ENCODE results near the gene TUBGCP4. TPM values are rescaled to one million over a fixed set of nuclear protein-coding genes. Genes with fewer than 3 reads are reported as not detected.
A peak's percentile ranks its signal among the peaks of the same experiment; 100 is the strongest.
"Not testable (repeated sequence)": the region's sequence is repeated elsewhere in the genome, so short reads cannot be mapped to it uniquely, and the experiment has no call there.

Gene TUBGCP4
- total RNA-seq, 1 experiment from 2014 or later = 31.4 TPM

- Mint-ChIP-seq H3K9me3 (ENCODE audit: unreplicated experiment) (no peaks in the 10 kb centered on the region), H3K4me1 (ENCODE audit: insufficient read depth, unreplicated experiment) (no peaks in the 10 kb centered on the region), H3K4me3 (ENCODE audit: unreplicated experiment) (no peak overlapping the region), H3K36me3 (ENCODE audit: insufficient read depth, unreplicated experiment) (peaks cover 71% of the 10 kb centered on the region), H3K27me3 (ENCODE audit: insufficient read depth, unreplicated experiment) (no peaks in the 10 kb centered on the region), H3K27ac (ENCODE audit: low read depth, unreplicated experiment) (peak overlapping the region; percentile 1)
- ChIA-PET POLR2A (interaction anchor here (0.7 to 1.1 kb wide), 3 partner anchors 18 to 20 kb away, joined by 3 read pairs; partner anchors contain the start of genes TUBGCP4 and ZSCAN29), CTCF (interaction anchor here (1.0 kb wide), 2 partner anchors 15 to 20 kb away, joined by 5 to 7 read pairs; partner anchors contain the start of genes TUBGCP4 and ZSCAN29)
- DNase-seq (ENCODE audit: unreplicated experiment) = peak; percentile 66
- TF ChIP-seq CTCF (IDR thresholded peaks at IDR 0.05; ENCODE audit: unreplicated experiment) = no peak
- intact Hi-C loops (cut with micrococcal nuclease) = no loop called here
- no TSS peak for BruUV-seq (replicated peaks)
Observed at GRCh38 chr15:43390723-43391122, 19.8 kb downstream of the TUBGCP4 start.

- CTCF ChIA-PET = interaction anchor here (0.6 kb wide), 1 partner anchor 102 kb away, joined by 3 read pairs; no protein-coding TSS in a partner anchor
- H3K4me1 Mint-ChIP-seq (ENCODE audit: insufficient read depth, unreplicated experiment); intact Hi-C loops (cut with micrococcal nuclease); H3K27ac Mint-ChIP-seq (ENCODE audit: low read depth, unreplicated experiment); H3K4me3 Mint-ChIP-seq (ENCODE audit: unreplicated experiment); H3K9me3 Mint-ChIP-seq (ENCODE audit: unreplicated experiment); H3K27me3 Mint-ChIP-seq (ENCODE audit: insufficient read depth, unreplicated experiment); DNase-seq (ENCODE audit: unreplicated experiment); POLR2A ChIA-PET; BruUV-seq (replicated peaks): not testable (repeated sequence)
- H3K36me3 Mint-ChIP-seq (ENCODE audit: insufficient read depth, unreplicated experiment) = peaks cover 71% of the 10 kb centered on the region
Observed at GRCh38 chr15:43393592-43393991, 22.7 kb downstream of the TUBGCP4 start.

GRCh38 chr15:43402255-43402654 is 31.4 kb downstream of the TUBGCP4 start:
- POLR2A ChIA-PET = interaction anchor here (0.6 to 1.6 kb wide), 2 partner anchors 9 to 234 kb away, joined by 3 read pairs; no protein-coding TSS in a partner anchor
- CTCF ChIA-PET = interaction anchor here (0.7 kb wide), 1 partner anchor 91 kb away, joined by 3 read pairs; no protein-coding TSS in a partner anchor
- Mint-ChIP-seq H3K4me1 (ENCODE audit: insufficient read depth, unreplicated experiment) (no peaks in the 10 kb centered on the region), H3K9me3 (ENCODE audit: unreplicated experiment) (no peaks in the 10 kb centered on the region), H3K27ac (ENCODE audit: low read depth, unreplicated experiment) (no peak overlapping the region), H3K4me3 (ENCODE audit: unreplicated experiment) (no peak overlapping the region), H3K27me3 (ENCODE audit: insufficient read depth, unreplicated experiment) (no peaks in the 10 kb centered on the region), H3K36me3 (ENCODE audit: insufficient read depth, unreplicated experiment) (peaks cover 98% of the 10 kb centered on the region)
- BruUV-seq (replicated peaks) = no TSS peak
- intact Hi-C loops (cut with micrococcal nuclease) = no loop called here
- DNase-seq (ENCODE audit: unreplicated experiment) = no peak
- no peak for TF ChIP-seq CTCF (IDR thresholded peaks at IDR 0.05; ENCODE audit: unreplicated experiment)

- Mint-ChIP-seq H3K9me3 (ENCODE audit: unreplicated experiment) (no peaks in the 10 kb centered on the region), H3K27me3 (ENCODE audit: insufficient read depth, unreplicated experiment) (no peaks in the 10 kb centered on the region), H3K36me3 (ENCODE audit: insufficient read depth, unreplicated experiment) (peaks cover 98% of the 10 kb centered on the region), H3K27ac (ENCODE audit: low read depth, unreplicated experiment) (no peak overlapping the region), H3K4me1 (ENCODE audit: insufficient read depth, unreplicated experiment) (no peaks in the 10 kb centered on the region), H3K4me3 (ENCODE audit: unreplicated experiment) (no peak overlapping the region)
- no peak for TF ChIP-seq CTCF (IDR thresholded peaks at IDR 0.05; ENCODE audit: unreplicated experiment)
- intact Hi-C loops (cut with micrococcal nuclease) = no loop called here
- no TSS peak for BruUV-seq (replicated peaks)
- no peak for DNase-seq (ENCODE audit: unreplicated experiment)
- CTCF ChIA-PET = interaction anchor here (0.5 kb wide), 1 partner anchor 33 kb away, joined by 5 read pairs; the partner anchor contains the start of genes TUBGCP4 and ZSCAN29
- POLR2A ChIA-PET = interaction anchor here (1.6 kb wide), 1 partner anchor 8 kb away, joined by 3 read pairs; no protein-coding TSS in a partner anchor
Observed at GRCh38 chr15:43403616-43404015, 32.7 kb downstream of the TUBGCP4 start.

Measured in MCF 10A (cell line).